SK-N-SH treated with all-trans-retinoic acid at 6 μM for 48 hours (cell line): ENCODE data around the gene FAAP24.

ENCODE experiments used
- ATAC-seq: fragments of 200-7000 bp; cut with Tn5 transposase; 3 replicates; pipeline ENCODE4 v1.9.1; 2020; ENCODE audit warnings: mild to moderate bottlenecking, moderate library complexity
- ARNTL ChIP-seq: fragments of 450-650 bp; formaldehyde crosslinking; IDR thresholded peaks from 2 replicates; pipeline ENCODE4 v1.5.0; 2020; ENCODE audit warnings: low read depth, mild to moderate bottlenecking, moderate library complexity, borderline replicate concordance
- BACH2 ChIP-seq: fragments of 250-450 bp; sonication (Bioruptor Pico); IDR thresholded peaks from 2 replicates; pipeline ENCODE4 v1.9.0; 2021; ENCODE audit warnings: mild to moderate bottlenecking, borderline replicate concordance
- CREB5 ChIP-seq: fragments of 250-450 bp; sonication (Bioruptor Pico); IDR thresholded peaks from 2 replicates; pipeline ENCODE4 v1.5.1; 2020; ENCODE audit warnings: low read depth, mild to moderate bottlenecking, moderate library complexity
- CSDC2 ChIP-seq: fragments of 250-450 bp; sonication (Bioruptor Pico); IDR thresholded peaks from 2 replicates; pipeline ENCODE4 v1.5.0; 2020; ENCODE audit warnings: mild to moderate bottlenecking, moderate library complexity
- CSRNP3 ChIP-seq: fragments of 250-450 bp; sonication (Bioruptor Pico); IDR thresholded peaks from 2 replicates; pipeline ENCODE4 v1.5.1; 2021; ENCODE audit warnings: mild to moderate bottlenecking, moderate library complexity
- ESRRG ChIP-seq: fragments of 250-450 bp; sonication (Bioruptor Pico); IDR thresholded peaks from 2 replicates; pipeline ENCODE4 v1.6.1; 2021; ENCODE audit warnings: mild to moderate bottlenecking
- GLIS3 ChIP-seq: fragments of 250-450 bp; sonication (Bioruptor Pico); IDR thresholded peaks from 2 replicates; pipeline ENCODE4 v1.5.0; 2020; ENCODE audit warnings: mild to moderate bottlenecking, moderate library complexity
- ISL1 ChIP-seq: fragments of 250-450 bp; sonication (Bioruptor Pico); IDR thresholded peaks from 2 replicates; pipeline ENCODE4 v2.1.2; 2022; ENCODE audit warnings: mild to moderate bottlenecking, moderate library complexity
- OSR1 ChIP-seq: fragments of 250-450 bp; sonication (Bioruptor Pico); IDR thresholded peaks from 2 replicates; pipeline ENCODE4 v1.8.0; 2022; ENCODE audit warnings: moderate library complexity, mild to moderate bottlenecking, inconsistent platforms
- PATZ1 ChIP-seq: fragments of 250-450 bp; sonication (Bioruptor Pico); IDR thresholded peaks from 2 replicates; pipeline ENCODE4 v1.8.0; 2020; ENCODE audit warnings: mild to moderate bottlenecking, moderate library complexity, borderline replicate concordance
- PPARA ChIP-seq: fragments of 250-450 bp; sonication (Bioruptor Pico); IDR thresholded peaks from 2 replicates; pipeline ENCODE4 v1.5.0; 2020; ENCODE audit warnings: mild to moderate bottlenecking, borderline replicate concordance
- RARB ChIP-seq: fragments of 250-450 bp; sonication (Bioruptor Pico); IDR thresholded peaks from 2 replicates; pipeline ENCODE4 v1.8.0; 2021; ENCODE audit warnings: mild to moderate bottlenecking, moderate library complexity
- SNAI2 ChIP-seq: fragments of 250-450 bp; sonication (Bioruptor Pico); IDR thresholded peaks from 2 replicates; pipeline ENCODE4 v1.5.0; 2020; ENCODE audit warnings: mild to moderate bottlenecking, moderate library complexity
- TCF4 ChIP-seq: fragments of 250-450 bp; sonication (Bioruptor Pico); IDR thresholded peaks from 2 replicates; pipeline ENCODE4 v1.8.0; 2021; ENCODE audit warnings: mild to moderate bottlenecking, moderate library complexity, borderline replicate concordance
- ZC3H10 ChIP-seq: fragments of 250-450 bp; sonication (Bioruptor Pico); IDR thresholded peaks from 2 replicates; pipeline ENCODE4 v1.5.1; 2021; ENCODE audit warnings: mild to moderate bottlenecking, moderate library complexity
- ZFP3 ChIP-seq: fragments of 250-450 bp; sonication (Bioruptor Pico); IDR thresholded peaks from 2 replicates; pipeline ENCODE4 v1.5.0; 2020; ENCODE audit warnings: mild to moderate bottlenecking, moderate library complexity
- ZFP30 ChIP-seq: fragments of 450-650 bp; formaldehyde crosslinking; IDR thresholded peaks from 2 replicates; pipeline ENCODE4 v1.5.0; 2022; ENCODE audit warnings: mild to moderate bottlenecking, moderate library complexity
- ZNF565 ChIP-seq: fragments of 450-650 bp; formaldehyde crosslinking; conservative IDR thresholded peaks from 2 replicates; pipeline ENCODE4 v1.5.0; 2020; ENCODE audit warnings: low read depth, mild to moderate bottlenecking, moderate library complexity
- ZNF70 ChIP-seq: fragments of 450-650 bp; formaldehyde crosslinking; IDR thresholded peaks from 2 replicates; pipeline ENCODE4 v1.5.0; 2020; ENCODE audit warnings: mild to moderate bottlenecking, moderate library complexity
- ZNF8 ChIP-seq: fragments of 450-650 bp; formaldehyde crosslinking; IDR thresholded peaks from 2 replicates; pipeline ENCODE4 v1.5.0; 2020; ENCODE audit warnings: mild to moderate bottlenecking, moderate library complexity
- TF ChIP-seq, protein P1 (sequence below): fragments of 250-450 bp; sonication (Bioruptor Pico); IDR thresholded peaks from 2 replicates; pipeline ENCODE4 v1.8.0; 2021; ENCODE audit warnings: low read depth, mild to moderate bottlenecking, moderate library complexity, borderline replicate concordance
- TF ChIP-seq, protein P2 (sequence below): fragments of 250-450 bp; sonication (Bioruptor Pico); IDR thresholded peaks from 2 replicates; pipeline ENCODE4 v1.5.0; 2020; ENCODE audit warnings: mild to moderate bottlenecking, moderate library complexity

Gene FAAP24

GRCh38 chr19:32971012-32971595 lies 938 bp upstream of the FAAP24 start:
- ATAC-seq: peak; percentile 13
- TF ChIP-seq ZFP30 (CRISPR knock-in tag): no peak
- no peak for TF ChIP-seq PPARA

- ATAC-seq: no peak
- TF ChIP-seq ISL1: no peak
- TF ChIP-seq, protein P1, sequence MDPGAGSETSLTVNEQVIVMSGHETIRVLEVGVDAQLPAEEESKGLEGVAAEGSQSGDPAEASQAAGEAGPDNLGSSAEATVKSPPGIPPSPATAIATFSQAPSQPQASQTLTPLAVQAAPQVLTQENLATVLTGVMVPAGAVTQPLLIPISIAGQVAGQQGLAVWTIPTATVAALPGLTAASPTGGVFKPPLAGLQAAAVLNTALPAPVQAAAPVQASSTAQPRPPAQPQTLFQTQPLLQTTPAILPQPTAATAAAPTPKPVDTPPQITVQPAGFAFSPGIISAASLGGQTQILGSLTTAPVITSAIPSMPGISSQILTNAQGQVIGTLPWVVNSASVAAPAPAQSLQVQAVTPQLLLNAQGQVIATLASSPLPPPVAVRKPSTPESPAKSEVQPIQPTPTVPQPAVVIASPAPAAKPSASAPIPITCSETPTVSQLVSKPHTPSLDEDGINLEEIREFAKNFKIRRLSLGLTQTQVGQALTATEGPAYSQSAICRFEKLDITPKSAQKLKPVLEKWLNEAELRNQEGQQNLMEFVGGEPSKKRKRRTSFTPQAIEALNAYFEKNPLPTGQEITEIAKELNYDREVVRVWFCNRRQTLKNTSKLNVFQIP (CRISPR knock-in tag): no peak
- no peak for TF ChIP-seq CSDC2
- TF ChIP-seq, protein P2, sequence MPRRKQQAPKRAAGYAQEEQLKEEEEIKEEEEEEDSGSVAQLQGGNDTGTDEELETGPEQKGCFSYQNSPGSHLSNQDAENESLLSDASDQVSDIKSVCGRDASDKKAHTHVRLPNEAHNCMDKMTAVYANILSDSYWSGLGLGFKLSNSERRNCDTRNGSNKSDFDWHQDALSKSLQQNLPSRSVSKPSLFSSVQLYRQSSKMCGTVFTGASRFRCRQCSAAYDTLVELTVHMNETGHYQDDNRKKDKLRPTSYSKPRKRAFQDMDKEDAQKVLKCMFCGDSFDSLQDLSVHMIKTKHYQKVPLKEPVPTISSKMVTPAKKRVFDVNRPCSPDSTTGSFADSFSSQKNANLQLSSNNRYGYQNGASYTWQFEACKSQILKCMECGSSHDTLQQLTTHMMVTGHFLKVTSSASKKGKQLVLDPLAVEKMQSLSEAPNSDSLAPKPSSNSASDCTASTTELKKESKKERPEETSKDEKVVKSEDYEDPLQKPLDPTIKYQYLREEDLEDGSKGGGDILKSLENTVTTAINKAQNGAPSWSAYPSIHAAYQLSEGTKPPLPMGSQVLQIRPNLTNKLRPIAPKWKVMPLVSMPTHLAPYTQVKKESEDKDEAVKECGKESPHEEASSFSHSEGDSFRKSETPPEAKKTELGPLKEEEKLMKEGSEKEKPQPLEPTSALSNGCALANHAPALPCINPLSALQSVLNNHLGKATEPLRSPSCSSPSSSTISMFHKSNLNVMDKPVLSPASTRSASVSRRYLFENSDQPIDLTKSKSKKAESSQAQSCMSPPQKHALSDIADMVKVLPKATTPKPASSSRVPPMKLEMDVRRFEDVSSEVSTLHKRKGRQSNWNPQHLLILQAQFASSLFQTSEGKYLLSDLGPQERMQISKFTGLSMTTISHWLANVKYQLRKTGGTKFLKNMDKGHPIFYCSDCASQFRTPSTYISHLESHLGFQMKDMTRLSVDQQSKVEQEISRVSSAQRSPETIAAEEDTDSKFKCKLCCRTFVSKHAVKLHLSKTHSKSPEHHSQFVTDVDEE (CRISPR knock-in tag): no peak
- no peak for TF ChIP-seq TCF4 (CRISPR knock-in tag)
- TF ChIP-seq PATZ1 (CRISPR knock-in tag): no peak
- TF ChIP-seq ARNTL (CRISPR knock-in tag): no peak
- TF ChIP-seq RARB (CRISPR knock-in tag): no peak
- no peak for TF ChIP-seq ESRRG
- TF ChIP-seq PPARA: no peak
- no peak for TF ChIP-seq SNAI2
- TF ChIP-seq ZC3H10 (CRISPR knock-in tag): no peak
- no peak for TF ChIP-seq ZFP30 (CRISPR knock-in tag)
- no peak for TF ChIP-seq ZNF70 (CRISPR knock-in tag)
- TF ChIP-seq BACH2 (CRISPR knock-in tag): no peak
- TF ChIP-seq CSRNP3: no peak
- TF ChIP-seq GLIS3 (CRISPR knock-in tag): no peak
- no peak for TF ChIP-seq CREB5 (CRISPR knock-in tag)
- no peak for TF ChIP-seq OSR1 (CRISPR knock-in tag)
- TF ChIP-seq, all 23 proteins: peak for 0
These were observed 4.3 kb downstream of the FAAP24 start for GRCh38 chr19:32976223-32976805.

- ATAC-seq: no peak
- no peak for TF ChIP-seq CREB5 (CRISPR knock-in tag)
- TF ChIP-seq ZNF565 (CRISPR knock-in tag): no peak
- no peak for TF ChIP-seq ESRRG
- TF ChIP-seq CSRNP3: no peak
- TF ChIP-seq ZFP3 (CRISPR knock-in tag): no peak
- no peak for TF ChIP-seq ZNF8 (CRISPR knock-in tag)
- no peak for TF ChIP-seq GLIS3 (CRISPR knock-in tag)
- no peak for TF ChIP-seq ARNTL (CRISPR knock-in tag)
- no peak for TF ChIP-seq BACH2 (CRISPR knock-in tag)
- TF ChIP-seq, protein P2 (CRISPR knock-in tag): no peak
- no peak for TF ChIP-seq ZC3H10 (CRISPR knock-in tag)
These were observed 5.2 kb downstream of the FAAP24 start for GRCh38 chr19:32977280-32977679.
